HepG2 (cell line): ENCODE data around the gene E2F1. TPM values are rescaled to one million over a fixed set of nuclear protein-coding genes. Genes with fewer than 3 reads are reported as not detected.
A peak's percentile ranks its signal among the peaks of the same experiment; 100 is the strongest.

Experiments used
- ATF7-NPFF ChIP-seq: sonication (generic); formaldehyde crosslinking; IDR thresholded peaks from 2 replicates; pipeline ENCODE4 v1.8.1; 2023; ENCODE audit warnings: mild to moderate bottlenecking, low read depth, missing genetic modification reagents, moderate library complexity
- CCAR2 ChIP-seq: fragments of 200-400 bp; formaldehyde crosslinking; optimal IDR thresholded peaks from 2 replicates; pipeline ENCODE3; 2018; ENCODE audit warnings: low read depth, mild to moderate bottlenecking, low read length, moderate library complexity
- HOXA3 ChIP-seq: sonication (generic); formaldehyde crosslinking; IDR thresholded peaks from 2 replicates; pipeline ENCODE4 v1.5.0; 2020; ENCODE audit warnings: missing genetic modification reagents
- ISL2 ChIP-seq: sonication (generic); formaldehyde crosslinking; IDR thresholded peaks from 2 replicates; pipeline ENCODE4 v1.5.0; 2020; ENCODE audit warnings: missing genetic modification reagents
- KDM5B ChIP-seq: sonication (generic); formaldehyde crosslinking; IDR thresholded peaks from 2 replicates; pipeline ENCODE4 v1.4.0; 2020; ENCODE audit warnings: missing genetic modification reagents, mild to moderate bottlenecking, borderline replicate concordance
- KLF12 ChIP-seq: sonication (generic); formaldehyde crosslinking; IDR thresholded peaks from 2 replicates; pipeline ENCODE4 v1.4.0; 2020; ENCODE audit warnings: missing genetic modification reagents, borderline replicate concordance
- LCORL ChIP-seq, 2 experiments: fragments of 450-650 bp in 1 of 2; sonication (generic) in 1 of 2; formaldehyde crosslinking in 1 of 2; IDR thresholded peaks; 2 replicates each; pipeline versions ENCODE4 v1.5.0 to v1.6.1; 2017 to 2020; ENCODE audit warnings: antibody characterized with exemption in 1 of 2, missing genetic modification reagents in 1 of 2
- MAF1 ChIP-seq: sonication (generic); formaldehyde crosslinking; IDR thresholded peaks from 2 replicates; pipeline ENCODE4 v1.5.0; 2020; ENCODE audit warnings: missing genetic modification reagents, borderline replicate concordance
- SMARCE1 ChIP-seq: fragments of 450-650 bp; IDR thresholded peaks from 2 replicates; pipeline ENCODE4 v1.6.1; 2017; ENCODE audit warnings: borderline replicate concordance
- SP4 ChIP-seq: sonication (generic); formaldehyde crosslinking; IDR thresholded peaks from 2 replicates; pipeline ENCODE4 v1.8.1; 2023; ENCODE audit warnings: mild to moderate bottlenecking, missing genetic modification reagents
- TMF1 ChIP-seq: sonication (generic); formaldehyde crosslinking; IDR thresholded peaks from 2 replicates; pipeline ENCODE4 v1.8.1; 2022; ENCODE audit warnings: low read depth, missing genetic modification reagents
- ZBTB42 ChIP-seq: sonication (generic); formaldehyde crosslinking; IDR thresholded peaks from 2 replicates; pipeline ENCODE4 v1.5.0; 2020; ENCODE audit warnings: mild to moderate bottlenecking, missing genetic modification reagents
- ZNF205 ChIP-seq: IDR thresholded peaks from 2 replicates; pipeline ENCODE4 v1.6.1; 2018; ENCODE audit warnings: missing biosample characterization, missing genetic modification reagents
- ZNF274 ChIP-seq: sonication (generic); formaldehyde crosslinking; IDR thresholded peaks from 2 replicates; pipeline ENCODE4 v1.5.1; 2020; ENCODE audit warnings: mild to moderate bottlenecking, missing genetic modification reagents
- ZNF329 ChIP-seq: sonication (generic); formaldehyde crosslinking; IDR thresholded peaks from 2 replicates; pipeline ENCODE4 v1.9.0; 2021; ENCODE audit warnings: low read depth, mild to moderate bottlenecking, missing genetic modification reagents
- ZNF503 ChIP-seq: sonication (generic); formaldehyde crosslinking; IDR thresholded peaks from 2 replicates; pipeline ENCODE4 v1.4.0; 2020; ENCODE audit warnings: missing genetic modification reagents
- ZNF530 ChIP-seq: sonication (generic); formaldehyde crosslinking; IDR thresholded peaks from 2 replicates; pipeline ENCODE4 v1.5.0; 2020; ENCODE audit warnings: low read depth, mild to moderate bottlenecking, missing genetic modification reagents
- ZNF546 ChIP-seq: sonication (generic); formaldehyde crosslinking; conservative IDR thresholded peaks from 2 replicates; pipeline ENCODE4 v1.8.1; 2023; ENCODE audit warnings: mild to moderate bottlenecking, missing genetic modification reagents
- ZNF609 ChIP-seq: sonication (generic); formaldehyde crosslinking; IDR thresholded peaks from 2 replicates; pipeline ENCODE4 v1.4.0; 2020; ENCODE audit warnings: mild to moderate bottlenecking, missing genetic modification reagents, borderline replicate concordance
- ZNF619 ChIP-seq: sonication (generic); formaldehyde crosslinking; IDR thresholded peaks from 2 replicates; pipeline ENCODE4 v1.4.0; 2020; ENCODE audit warnings: mild to moderate bottlenecking, missing genetic modification reagents
- ZNF749 ChIP-seq: sonication (generic); formaldehyde crosslinking; IDR thresholded peaks from 2 replicates; pipeline ENCODE4 v1.8.0; 2022; ENCODE audit warnings: mild to moderate bottlenecking, missing genetic modification reagents, moderate library complexity, borderline replicate concordance
- ZNF772 ChIP-seq: sonication (generic); formaldehyde crosslinking; IDR thresholded peaks from 2 replicates; pipeline ENCODE4 v1.5.0; 2020; ENCODE audit warnings: mild to moderate bottlenecking, missing genetic modification reagents
- ZNF883 ChIP-seq: sonication (generic); formaldehyde crosslinking; IDR thresholded peaks from 2 replicates; pipeline ENCODE4 v1.5.1; 2020; ENCODE audit warnings: mild to moderate bottlenecking, missing genetic modification reagents; ENCODE audit errors: not compliant biosample characterization
- polyA plus RNA-seq, 8 experiments: library from polyadenylated mRNA; depleted of rRNA in 3 of 8; stranded (reverse) in 7 of 8; unstranded in 1 of 8; fragments of >200 nt; fragmentation: Illumina TruSeq in 4 of 8; extraction: Trizol in 4 of 8; gene quantifications; 2 replicates each; pipeline versions ENCODE4 v1.2.1 to v1.2.3, GENCODE V29; 2011 to 2016; ENCODE audit warnings: low read depth in 4 of 8, missing spikeins in 1 of 8, mixed read lengths in 1 of 8; ENCODE audit not compliant: insufficient read depth in 1 of 8
- total RNA-seq, 5 experiments: library from RNA; depleted of rRNA; stranded (reverse); fragments of >200 nt; fragmentation: Illumina TruSeq; extraction: Trizol; gene quantifications; 2 replicates each; pipeline ENCODE4 v1.2.3, GENCODE V29; 2016; ENCODE audit warnings: low read depth in 1 of 5

The E2F1 gene
- total and polyA plus RNA-seq, 2 of the 13 experiments (the other 11 are each of a cell fraction or from before 2014, with no cell fraction given): 25.5 to 39.4 TPM

- 0 out of 2 replicates have a peak, but pooled peaks have one; percentile 32 for TF ChIP-seq ZNF609 (CRISPR knock-in tag)
- TF ChIP-seq HOXA3: peak; percentile 61
- no peak; the same call in 1 of the 2 replicates for TF ChIP-seq SP4 (CRISPR knock-in tag)
- no peak for TF ChIP-seq ZNF530 (CRISPR knock-in tag)
- TF ChIP-seq ZNF546 (CRISPR knock-in tag): no peak; the same call in 1 of the 2 replicates
- TF ChIP-seq ZNF329 (CRISPR knock-in tag): no peak
- TF ChIP-seq ISL2 (CRISPR knock-in tag): peak; percentile 62
- TF ChIP-seq ZNF749: 0 out of 2 replicates have a peak, but pooled peaks have one; percentile 33
- TF ChIP-seq ZBTB42 (CRISPR knock-in tag): 0 out of 2 replicates have a peak, but pooled peaks have one; percentile 39
- TF ChIP-seq ZNF883: no peak
- peak; percentile 74 for TF ChIP-seq ATF7-NPFF (CRISPR knock-in tag)
- TF ChIP-seq KDM5B (CRISPR knock-in tag): peak; percentile 64; the same call in 1 of the 2 replicates
- TF ChIP-seq LCORL (IDR thresholded peaks at IDR 0.05): no peak
- 0 out of 2 replicates have a peak, but pooled peaks have one; percentile 24 for TF ChIP-seq LCORL (CRISPR knock-in tag; IDR thresholded peaks at IDR 0.05)
- TF ChIP-seq ZNF772 (CRISPR knock-in tag): peak; percentile 15; the same call in 1 of the 2 replicates
- TF ChIP-seq ZNF503 (CRISPR knock-in tag): no peak
- no peak for TF ChIP-seq ZNF619
- TF ChIP-seq TMF1 (CRISPR knock-in tag): 0 out of 2 replicates have a peak, but pooled peaks have one; percentile 11
- peak; percentile 71; the same call in 1 of the 2 replicates for TF ChIP-seq MAF1 (CRISPR knock-in tag)
- no peak for TF ChIP-seq SMARCE1
- peak; percentile 67 for TF ChIP-seq KLF12
- peak; percentile 50; the same call in 1 of the 2 replicates for TF ChIP-seq ZNF274 (CRISPR knock-in tag)
- TF ChIP-seq CCAR2: no peak
- peak; percentile 56; the same call in 1 of the 2 replicates for TF ChIP-seq ZNF205 (CRISPR knock-in tag)
These were observed 671 bp downstream of the E2F1 start (continued) for GRCh38 chr20:33685328-33686099.
